ENCODE results near the gene FAM13A.

DNA sequence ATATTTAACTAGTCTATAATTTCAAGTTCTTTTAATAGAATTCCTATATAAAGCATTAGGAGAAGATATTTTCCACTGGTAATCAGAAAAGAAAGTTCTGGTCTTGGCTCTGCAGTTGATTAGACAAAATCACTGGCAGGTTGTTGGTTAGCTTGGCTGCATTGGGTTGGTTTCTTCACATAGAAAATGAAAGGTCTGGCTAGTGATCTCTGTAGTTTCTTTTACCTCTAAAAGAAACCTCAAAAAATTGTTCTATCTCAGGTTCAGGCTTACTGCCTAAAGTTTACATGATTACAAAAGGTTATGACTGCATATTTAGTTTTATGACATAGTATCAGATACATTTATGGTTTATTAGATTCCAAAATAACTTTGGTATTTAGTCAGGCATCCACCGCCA is 263.5 kb downstream of the FAM13A start:
- TF ChIP-seq HDGF (IDR thresholded peaks at IDR 0.05; ENCODE audit: borderline replicate concordance) (no peak), FOXA1 (IDR thresholded peaks at IDR 0.05) (no peak), CTBP1 (IDR thresholded peaks at IDR 0.05; ENCODE audit: borderline replicate concordance) (no peak), BHLHE40 (IDR thresholded peaks at IDR 0.05; ENCODE audit: borderline replicate concordance) (no peak)
- TF ChIP-seq, protein P1, sequence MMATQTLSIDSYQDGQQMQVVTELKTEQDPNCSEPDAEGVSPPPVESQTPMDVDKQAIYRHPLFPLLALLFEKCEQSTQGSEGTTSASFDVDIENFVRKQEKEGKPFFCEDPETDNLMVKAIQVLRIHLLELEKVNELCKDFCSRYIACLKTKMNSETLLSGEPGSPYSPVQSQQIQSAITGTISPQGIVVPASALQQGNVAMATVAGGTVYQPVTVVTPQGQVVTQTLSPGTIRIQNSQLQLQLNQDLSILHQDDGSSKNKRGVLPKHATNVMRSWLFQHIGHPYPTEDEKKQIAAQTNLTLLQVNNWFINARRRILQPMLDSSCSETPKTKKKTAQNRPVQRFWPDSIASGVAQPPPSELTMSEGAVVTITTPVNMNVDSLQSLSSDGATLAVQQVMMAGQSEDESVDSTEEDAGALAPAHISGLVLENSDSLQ (IDR thresholded peaks at IDR 0.05): no peak

All from HEK293T (cell line).